Esophagus muscularis mucosa (tissue), 4 donors: Measurements from ENCODE around the gene RHBDL1. TPM values are rescaled to one million over a fixed set of nuclear protein-coding genes. Genes with fewer than 3 reads are reported as not detected.

ENCODE experiments used
- DNase-seq: peaks from one replicate; pipeline ENCODE4 v3.0.0-alpha.2; 2017; ENCODE audit errors: extremely low spot score
- H3K27ac ChIP-seq, 4 donors: fragments of 200-600 bp; sonication (generic); replicated peaks in 1 of 4; 1 replicate in 3 of 4; 2 replicates in 1 of 4; pipeline ENCODE4 v1.5.1; 2016 to 2019; ENCODE audit warnings: mild to moderate bottlenecking in 1 of 4
- H3K27me3 ChIP-seq, 4 donors: fragments of 200-600 bp; sonication (generic); one replicate each; pipeline versions ENCODE4 v1.5.1 to v1.6.0; 2016 to 2019
- H3K36me3 ChIP-seq, 4 donors: fragments of 200-600 bp; sonication (generic); one replicate each; pipeline ENCODE4 v1.5.1; 2016 to 2019
- H3K4me1 ChIP-seq, 4 donors: fragments of 200-600 bp; sonication (generic); one replicate each; pipeline ENCODE4 v1.5.1; 2016 to 2019
- H3K4me3 ChIP-seq, 4 donors: fragments of 200-600 bp; sonication (generic); 1 replicate in 2 of 4; 2 replicates in 2 of 4; pipeline ENCODE4 v1.5.1; 2016 to 2019; ENCODE audit warnings: mild to moderate bottlenecking in 4 of 4, moderate library complexity in 1 of 4
- H3K9me3 ChIP-seq, 4 donors: fragments of 200-600 bp; sonication (generic); 1 replicate in 3 of 4; 2 replicates in 1 of 4; pipeline ENCODE4 v1.5.1; 2016 to 2019
- EP300 ChIP-seq: sonication (generic); formaldehyde crosslinking; IDR thresholded peaks from one replicate; pipeline ENCODE4 v1.6.1; 2017; ENCODE audit warnings: antibody characterized with exemption
- POLR2A ChIP-seq: fragments of 450-650 bp; IDR thresholded peaks from one replicate; pipeline ENCODE4 v1.6.1; 2017; ENCODE audit warnings: antibody characterized with exemption, moderate library complexity, mild to moderate bottlenecking, low read depth
- POLR2AphosphoS5 ChIP-seq, 2 donors: sonication (generic); formaldehyde crosslinking; IDR thresholded peaks; one replicate each; pipeline ENCODE4 v1.6.1; 2017; ENCODE audit warnings: antibody characterized with exemption in 2 of 2
- WGBS: methylation state at CpG from one replicate; pipeline ENCODE4 v1.1.5; 2018; 5-methylcytosine and 5-hydroxymethylcytosine counted together
- intact Hi-C: fragments of 100-400 bp; cut with DNase I; formaldehyde crosslinking; loops from one replicate; pipeline ENCODE4 v1.15.1; 2023
- total RNA-seq, 4 donors: library from RNA; depleted of rRNA; stranded (reverse); fragments of >200 nt; gene quantifications; one replicate each; pipeline versions ENCODE4 v1.1.0 to v1.2.1, GENCODE V29; 2016
- TF ChIP-seq, protein P1 (sequence below), 3 experiments: fragments of 200-600 bp in 2 of 3; fragments of 450-650 bp in 1 of 3; sonication (generic) in 2 of 3; IDR thresholded peaks; one replicate each; pipeline ENCODE4 v1.5.1; 2017 to 2019; ENCODE audit warnings: antibody characterized with exemption in 3 of 3, mild to moderate bottlenecking in 2 of 3, moderate library complexity in 1 of 3

Gene RHBDL1
- total RNA-seq, 4 donors from 2014 or later, result 0.17 to 2.0 (median 0.66) TPM

DNA sequence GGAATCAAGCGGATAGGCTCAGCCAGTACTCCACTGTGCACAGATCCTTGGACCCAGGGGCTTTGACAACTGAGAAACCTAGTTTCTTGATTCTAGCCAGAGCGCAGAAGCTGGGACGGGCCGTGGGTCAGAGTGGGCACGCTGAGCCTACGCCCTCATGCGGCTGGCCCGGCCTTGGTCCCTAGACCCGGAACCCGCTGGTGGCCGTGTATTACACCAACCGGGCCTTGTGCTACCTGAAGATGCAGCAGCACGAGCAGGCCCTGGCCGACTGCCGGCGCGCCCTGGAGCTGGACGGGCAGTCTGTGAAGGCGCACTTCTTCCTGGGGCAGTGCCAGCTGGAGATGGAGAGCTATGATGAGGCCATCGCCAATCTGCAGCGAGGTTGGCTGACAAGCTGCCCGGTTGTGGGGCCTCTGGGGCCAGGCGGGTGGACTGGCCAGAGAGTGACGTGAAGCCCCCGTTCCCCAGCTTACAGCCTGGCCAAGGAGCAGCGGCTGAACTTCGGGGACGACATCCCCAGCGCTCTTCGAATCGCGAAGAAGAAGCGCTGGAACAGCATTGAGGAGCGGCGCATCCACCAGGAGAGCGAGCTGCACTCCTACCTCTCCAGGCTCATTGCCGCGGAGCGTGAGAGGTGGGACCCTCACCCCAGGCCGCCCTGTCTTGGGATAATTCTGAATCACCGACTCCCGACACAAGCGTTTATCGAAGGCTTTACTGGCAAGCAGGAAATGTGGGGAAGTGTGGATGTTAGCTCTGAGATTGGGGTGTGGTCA is 5.7 kb downstream of the RHBDL1 start:
- no peak for DNase-seq
- WGBS, result 64% methylated on average over 16 of the region's 44 CpGs
- H3K4me3 ChIP-seq, result peak overlapping the region; percentile 81 to 98 (median 96)
- H3K27ac ChIP-seq, result peak overlapping the region; percentile 93 to 98 (median 96)
- peaks cover 55 to 68% (median 66%) of the 10 kb centered on the region in 4 donors for H3K4me1 ChIP-seq
- intact Hi-C loops, result no loop called here
- H3K9me3 ChIP-seq, result no peaks in the 10 kb centered on the region
- TF ChIP-seq POLR2AphosphoS5 (IDR thresholded peaks at IDR 0.05) (no peak), POLR2A (no peak), EP300 (no peak)
- TF ChIP-seq, protein P1, sequence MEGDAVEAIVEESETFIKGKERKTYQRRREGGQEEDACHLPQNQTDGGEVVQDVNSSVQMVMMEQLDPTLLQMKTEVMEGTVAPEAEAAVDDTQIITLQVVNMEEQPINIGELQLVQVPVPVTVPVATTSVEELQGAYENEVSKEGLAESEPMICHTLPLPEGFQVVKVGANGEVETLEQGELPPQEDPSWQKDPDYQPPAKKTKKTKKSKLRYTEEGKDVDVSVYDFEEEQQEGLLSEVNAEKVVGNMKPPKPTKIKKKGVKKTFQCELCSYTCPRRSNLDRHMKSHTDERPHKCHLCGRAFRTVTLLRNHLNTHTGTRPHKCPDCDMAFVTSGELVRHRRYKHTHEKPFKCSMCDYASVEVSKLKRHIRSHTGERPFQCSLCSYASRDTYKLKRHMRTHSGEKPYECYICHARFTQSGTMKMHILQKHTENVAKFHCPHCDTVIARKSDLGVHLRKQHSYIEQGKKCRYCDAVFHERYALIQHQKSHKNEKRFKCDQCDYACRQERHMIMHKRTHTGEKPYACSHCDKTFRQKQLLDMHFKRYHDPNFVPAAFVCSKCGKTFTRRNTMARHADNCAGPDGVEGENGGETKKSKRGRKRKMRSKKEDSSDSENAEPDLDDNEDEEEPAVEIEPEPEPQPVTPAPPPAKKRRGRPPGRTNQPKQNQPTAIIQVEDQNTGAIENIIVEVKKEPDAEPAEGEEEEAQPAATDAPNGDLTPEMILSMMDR (IDR thresholded peaks at IDR 0.05), result no peak
- peaks cover 0 to 1% (median 0%) of the 10 kb centered on the region in 4 donors for H3K27me3 ChIP-seq
- peaks cover 16 to 33% (median 24%) of the 10 kb centered on the region in 4 donors for H3K36me3 ChIP-seq

- H3K36me3 ChIP-seq, result peaks cover 21 to 40% (median 30%) of the 10 kb centered on the region in 4 donors
- no peaks in the 10 kb centered on the region for H3K9me3 ChIP-seq
- TF ChIP-seq EP300 (no peak), POLR2A (no peak), POLR2AphosphoS5 (IDR thresholded peaks at IDR 0.05) (no peak)
- TF ChIP-seq, protein P1 (IDR thresholded peaks at IDR 0.05), result no peak
- peak overlapping the region; percentile 4 to 98 (median 96) for H3K4me3 ChIP-seq
- peaks cover 55 to 71% (median 64%) of the 10 kb centered on the region in 4 donors for H3K4me1 ChIP-seq
- H3K27ac ChIP-seq, result peak overlapping the region in 1 of 4 donors; percentile 93
- H3K27me3 ChIP-seq, result no peaks in the 10 kb centered on the region
- WGBS, result 71% methylated on average over 11 of the region's 28 CpGs
- no peak for DNase-seq
- intact Hi-C loops, result no loop called here
Observed at GRCh38 chr16:681746-682427, 6.4 kb downstream of the RHBDL1 start.

DNA sequence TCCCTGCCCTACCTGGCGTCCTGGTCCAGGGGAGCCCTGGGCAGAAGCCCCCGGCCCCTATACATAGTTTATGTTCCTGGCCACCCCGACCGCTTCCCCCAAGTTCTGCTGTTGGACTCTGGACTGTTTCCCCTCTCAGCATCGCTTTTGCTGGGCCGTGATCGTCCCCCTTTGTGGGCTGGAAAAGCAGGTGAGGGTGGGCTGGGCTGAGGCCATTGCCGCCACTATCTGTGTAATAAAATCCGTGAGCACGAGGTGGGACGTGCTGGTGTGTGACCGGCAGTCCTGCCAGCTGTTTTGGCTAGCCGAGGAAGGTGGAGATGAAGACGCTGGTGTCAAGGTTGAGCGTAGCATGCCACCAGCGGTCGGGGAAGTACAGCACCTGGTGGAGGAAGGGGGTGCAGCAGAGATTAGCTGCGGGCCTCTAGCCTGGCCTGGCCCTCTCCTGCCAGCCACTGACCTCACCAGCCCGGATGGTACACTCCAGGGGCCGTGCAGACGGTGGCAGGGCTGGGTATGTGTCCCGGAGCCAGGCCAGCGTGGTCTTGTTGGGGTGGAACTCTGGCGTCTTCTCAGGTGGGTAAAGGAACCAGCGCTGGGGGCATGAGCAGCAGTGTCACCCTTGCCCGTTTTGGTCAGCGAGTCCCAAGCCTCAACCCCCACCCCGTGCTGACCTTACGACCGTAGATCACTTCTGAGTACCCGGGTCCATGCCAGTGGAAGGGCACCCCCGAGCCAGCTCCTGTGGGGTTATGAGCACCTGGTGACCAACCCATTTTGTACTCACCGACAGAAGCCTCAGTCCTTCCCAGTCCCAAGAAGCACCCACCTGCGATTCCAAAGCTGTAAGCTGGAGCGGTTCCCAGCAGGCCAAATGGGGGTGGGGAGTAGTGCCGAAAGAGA is 7.3 kb downstream of the RHBDL1 start:
- peak overlapping the region in 1 of 4 donors; percentile 87 for H3K27ac ChIP-seq
- 82% methylated on average over 21 of the region's 36 CpGs for WGBS
- H3K4me1 ChIP-seq, result peaks cover 55 to 78% (median 64%) of the 10 kb centered on the region in 4 donors
- TF ChIP-seq POLR2A (no peak), EP300 (no peak), POLR2AphosphoS5 (IDR thresholded peaks at IDR 0.05) (no peak)
- TF ChIP-seq, protein P1 (IDR thresholded peaks at IDR 0.05), result no peak
- peaks cover 21 to 49% (median 39%) of the 10 kb centered on the region in 4 donors for H3K36me3 ChIP-seq
- DNase-seq, result no peak
- no peaks in the 10 kb centered on the region for H3K9me3 ChIP-seq
- H3K27me3 ChIP-seq, result no peaks in the 10 kb centered on the region
- intact Hi-C loops, result no loop called here
- H3K4me3 ChIP-seq, result peak overlapping the region in 3 of 4 donors; percentile 72 to 80 (median 80)

DNA sequence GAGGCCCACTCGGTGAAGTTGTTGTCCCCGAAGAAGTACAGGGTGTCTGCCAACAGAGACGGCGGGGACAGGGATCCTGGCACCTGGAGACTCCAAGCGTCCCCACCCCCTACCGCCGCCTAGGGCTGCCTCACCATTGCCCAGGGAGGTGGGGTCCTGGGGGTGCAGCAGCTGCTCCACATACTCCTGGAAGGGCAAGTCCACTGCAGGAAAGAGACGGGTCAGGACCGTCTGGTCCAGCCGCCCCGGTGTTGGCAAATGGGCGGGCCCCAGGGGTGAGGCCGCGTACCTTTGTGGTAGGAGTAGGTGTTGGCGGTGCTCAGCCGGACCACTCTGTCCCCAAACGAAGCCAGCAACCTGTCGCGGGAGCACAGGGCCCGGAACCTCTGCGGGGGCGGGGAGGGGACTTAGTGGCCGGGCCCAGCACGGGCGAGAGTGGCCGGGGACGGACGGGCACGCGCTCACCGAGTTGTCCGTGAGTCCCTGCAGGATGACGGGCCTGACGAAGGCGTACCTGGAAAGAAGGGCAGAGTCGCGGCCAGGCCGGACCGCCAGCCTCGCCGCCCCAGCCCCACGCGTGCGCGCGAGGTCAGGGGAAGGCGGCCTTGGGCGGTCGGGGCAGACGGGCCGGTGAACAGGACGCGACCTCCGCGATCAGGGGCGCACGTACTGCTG is 8.1 kb downstream of the RHBDL1 start:
- DNase-seq, result no peak
- no peaks in the 10 kb centered on the region for H3K27me3 ChIP-seq
- intact Hi-C loops, result no loop called here
- H3K4me3 ChIP-seq, result peak overlapping the region; percentile 72 to 80 (median 79)
- H3K27ac ChIP-seq, result peak overlapping the region; percentile 73 to 87 (median 80)
- H3K9me3 ChIP-seq, result no peaks in the 10 kb centered on the region
- H3K4me1 ChIP-seq, result peaks cover 59 to 86% (median 69%) of the 10 kb centered on the region in 4 donors
- TF ChIP-seq EP300 (no peak), POLR2AphosphoS5 (IDR thresholded peaks at IDR 0.05) (no peak), POLR2A (no peak)
- TF ChIP-seq, protein P1 (IDR thresholded peaks at IDR 0.05), result no peak
- WGBS, result 28% methylated on average over 25 of the region's 57 CpGs
- H3K36me3 ChIP-seq, result peaks cover 21 to 52% (median 40%) of the 10 kb centered on the region in 4 donors
